DMS114 treated with DMSO at 0.1 percent for 48 hours (cell line): ENCODE results near the gene NCK2.
A peak's percentile ranks its signal among the peaks of the same experiment; 100 is the strongest.

ENCODE experiments used
- DNase-seq: peaks from one replicate; lab custom pipeline; 2025; ENCODE audit not compliant: unreplicated experiment; lab: John Stamatoyannopoulos, UW

Gene NCK2

DNA sequence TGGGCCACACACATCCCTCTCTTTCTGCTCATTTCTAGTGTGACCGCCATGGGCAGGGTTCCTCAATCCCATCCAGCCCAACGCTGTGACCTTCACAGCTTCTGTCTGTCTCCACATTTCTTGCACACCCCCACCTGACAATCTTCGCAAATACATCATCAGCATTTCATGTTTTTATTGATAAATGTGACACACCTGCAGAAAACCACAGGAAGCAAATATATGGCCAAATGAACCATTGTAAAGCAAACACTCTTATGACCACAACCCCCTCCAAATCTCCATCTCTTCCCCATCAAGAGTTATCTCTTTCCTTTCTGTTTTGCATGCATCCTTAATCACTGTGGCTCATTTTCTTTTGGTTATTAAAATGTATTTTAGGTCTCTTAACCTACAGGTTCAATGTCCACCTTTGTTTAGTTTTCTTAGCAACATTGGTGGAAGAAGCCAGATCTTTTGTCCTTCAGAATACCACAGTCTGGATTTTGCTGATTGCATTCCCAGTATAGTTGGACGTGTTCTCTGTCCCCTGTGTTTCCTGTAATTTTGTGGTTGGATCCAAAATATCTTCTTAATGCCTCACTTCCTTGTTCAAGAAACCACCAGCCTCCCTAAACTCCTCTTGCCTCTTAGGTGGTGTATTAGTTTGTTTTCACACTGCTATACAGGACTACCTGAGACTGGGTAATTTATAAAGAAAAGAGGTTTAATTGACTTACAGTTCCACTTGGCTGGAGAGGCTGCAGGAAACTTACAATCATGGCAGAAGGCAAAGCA, 9.8 kb upstream of the NCK2 start:
- no peak for DNase-seq

DNA sequence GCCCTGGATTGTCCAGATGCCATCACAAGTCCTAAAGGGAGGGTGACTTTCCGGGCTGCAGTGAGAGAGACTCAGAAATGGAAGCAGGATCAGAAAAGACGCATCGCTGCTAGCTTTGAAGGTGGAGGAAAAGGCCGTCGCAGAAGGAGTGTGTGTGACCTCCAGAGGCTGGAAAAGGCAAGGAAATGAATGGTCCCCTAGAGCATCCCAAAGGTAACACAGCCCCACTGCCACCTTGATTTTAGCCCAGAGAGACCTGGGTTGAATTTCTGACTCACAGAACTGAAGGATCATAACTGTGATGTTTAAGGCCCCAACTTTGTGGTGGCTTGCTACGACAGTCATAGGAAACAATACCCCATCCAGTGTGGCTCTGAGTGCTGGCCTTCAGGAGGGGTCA, 8.6 kb upstream of the NCK2 start:
- no peak for DNase-seq

DNA sequence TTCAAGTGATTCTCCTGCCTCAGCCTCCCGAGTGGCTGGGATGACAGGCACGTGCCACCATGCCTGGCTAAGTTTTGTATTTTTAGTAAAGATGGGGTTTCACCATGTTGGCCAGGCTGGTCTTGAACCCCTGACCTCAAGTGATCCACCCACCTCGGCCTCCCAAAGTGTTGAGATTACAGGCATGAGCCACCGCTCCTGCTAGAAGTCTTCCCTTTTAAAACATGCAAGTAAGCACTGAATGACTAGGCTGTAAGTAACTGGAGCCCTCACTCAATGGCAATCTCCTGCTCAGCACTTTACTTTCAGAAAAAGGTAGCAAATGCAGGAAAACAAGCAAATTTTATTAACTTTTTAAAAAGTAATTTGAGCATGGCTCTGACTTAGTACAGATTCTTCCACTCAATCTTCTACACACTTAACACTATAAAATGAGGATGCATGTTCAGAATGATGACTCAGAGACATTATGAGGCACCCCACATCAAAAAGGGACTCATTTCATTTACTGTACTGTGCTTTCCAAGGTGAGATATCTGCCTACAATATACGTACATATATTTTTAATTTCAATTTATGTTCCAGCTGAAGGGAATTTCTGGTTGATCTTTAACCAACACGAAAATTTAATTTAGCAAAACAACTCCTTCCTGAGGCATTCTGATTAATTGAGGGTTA, 6.6 kb upstream of the NCK2 start:
- no peak for DNase-seq

DNA sequence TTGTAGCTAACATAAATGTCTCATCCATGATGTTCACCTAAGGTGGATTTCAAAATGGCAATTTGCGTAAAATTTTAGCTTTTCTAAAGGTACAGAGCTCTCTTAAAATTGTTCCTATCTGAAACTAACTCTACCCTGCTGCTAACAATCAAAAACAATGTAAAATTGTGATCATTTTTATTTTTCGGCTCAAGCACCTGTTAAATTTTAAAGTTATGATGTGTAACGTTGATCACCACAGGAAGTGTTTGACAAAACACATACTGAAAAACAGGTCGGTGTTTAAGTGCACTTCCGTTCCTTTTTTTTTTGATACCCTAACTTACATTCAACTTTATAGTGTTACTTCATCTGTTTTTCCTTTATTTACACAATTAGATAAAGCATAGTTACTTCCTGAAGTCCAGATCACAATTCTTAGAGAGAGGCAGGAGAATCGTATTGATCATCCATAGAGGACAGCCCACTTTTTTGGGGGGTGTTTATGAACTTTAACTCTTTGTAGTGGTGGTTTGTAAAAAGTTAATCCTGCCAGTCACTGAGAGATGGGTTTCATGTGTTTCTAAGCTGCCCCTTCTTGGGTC, 6.0 kb upstream of the NCK2 start:
- no peak for DNase-seq

DNA sequence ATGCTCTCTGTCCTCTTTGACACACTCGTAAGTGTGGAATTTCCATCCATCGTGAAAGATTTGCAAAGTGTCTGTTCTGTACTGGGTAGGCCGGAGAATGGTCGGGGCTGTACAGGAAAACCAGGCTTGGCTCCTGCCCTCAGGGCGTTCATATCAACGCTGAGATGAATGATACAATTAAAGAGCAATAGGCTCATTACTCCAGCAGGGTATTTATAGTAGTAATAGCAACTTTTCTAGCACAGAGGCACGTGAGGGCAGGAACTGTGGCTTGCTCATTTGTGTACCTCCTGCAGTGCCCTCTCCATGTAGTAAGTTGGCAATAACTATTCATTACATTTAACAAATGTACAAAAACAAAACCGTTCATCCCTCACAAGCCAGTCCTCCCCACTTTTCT, 5.3 kb upstream of the NCK2 start:
- no peak for DNase-seq

DNA sequence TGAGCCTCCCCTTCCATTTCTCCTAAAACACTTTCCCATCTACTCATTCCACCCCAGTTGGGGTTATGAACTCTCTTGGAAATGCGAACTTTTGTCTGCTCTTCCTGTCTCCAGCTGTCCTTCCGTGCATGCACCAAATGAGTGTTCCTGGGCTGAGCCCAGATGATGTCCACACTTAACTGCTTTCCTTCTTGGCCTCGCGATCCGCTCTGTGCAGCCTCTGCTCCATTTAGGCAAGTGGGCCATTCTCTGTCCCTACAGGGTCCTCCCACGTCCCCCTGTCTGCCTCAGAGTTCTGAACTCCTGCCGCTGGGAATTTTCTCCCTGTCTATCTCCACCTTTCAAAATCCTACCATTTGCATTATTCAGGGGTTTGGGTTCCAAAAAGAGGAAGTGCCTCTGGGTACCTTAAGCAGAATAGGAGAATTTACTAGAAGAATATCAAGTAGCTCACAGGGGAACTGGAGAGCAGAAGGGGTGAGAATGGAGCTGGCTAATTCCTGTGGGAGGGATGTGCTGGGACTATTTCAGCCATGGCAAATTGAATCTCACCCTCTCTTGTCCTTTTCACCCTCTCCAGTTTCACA, 4.7 kb upstream of the NCK2 start:
- no peak for DNase-seq

DNA sequence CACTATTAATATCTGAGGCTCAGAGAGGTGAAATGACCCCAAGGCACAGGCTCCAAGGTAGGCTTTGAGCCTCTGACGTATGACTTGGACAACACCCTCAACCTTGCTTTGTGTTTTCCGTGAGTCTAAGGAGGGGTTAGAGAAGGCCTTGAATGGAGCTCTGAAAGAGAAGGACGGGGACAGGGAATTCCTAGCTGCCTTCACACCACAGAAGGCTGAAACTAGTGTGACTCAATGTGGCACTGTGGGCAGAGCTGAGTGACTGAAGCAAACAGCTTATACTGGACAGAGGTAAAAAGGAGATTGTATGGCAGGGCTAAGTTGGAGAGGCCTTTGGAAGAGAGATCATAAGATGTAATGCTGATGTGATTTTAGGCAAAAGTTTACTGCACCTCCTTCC, 3.5 kb upstream of the NCK2 start:
- DNase-seq = no peak

DNA sequence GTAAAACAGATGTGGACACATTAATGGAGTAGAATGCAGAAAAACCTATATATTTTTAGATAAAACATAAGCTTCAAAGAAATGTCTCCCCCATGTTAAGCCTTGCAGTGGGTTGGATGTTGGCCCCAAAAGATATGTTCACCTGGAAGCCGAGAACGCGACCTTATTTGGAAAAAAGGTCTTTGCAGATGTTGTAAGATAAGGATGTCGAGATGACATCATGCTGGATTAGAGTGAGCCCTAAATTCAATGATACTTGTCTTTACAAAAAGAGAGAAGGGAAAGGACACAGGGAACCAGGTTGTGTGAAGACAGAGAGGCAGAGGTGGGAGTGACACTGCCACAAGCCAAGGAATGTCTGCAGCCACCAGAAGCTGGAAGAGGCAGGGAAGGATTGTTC, 3.1 kb upstream of the NCK2 start:
- no peak for DNase-seq

DNA sequence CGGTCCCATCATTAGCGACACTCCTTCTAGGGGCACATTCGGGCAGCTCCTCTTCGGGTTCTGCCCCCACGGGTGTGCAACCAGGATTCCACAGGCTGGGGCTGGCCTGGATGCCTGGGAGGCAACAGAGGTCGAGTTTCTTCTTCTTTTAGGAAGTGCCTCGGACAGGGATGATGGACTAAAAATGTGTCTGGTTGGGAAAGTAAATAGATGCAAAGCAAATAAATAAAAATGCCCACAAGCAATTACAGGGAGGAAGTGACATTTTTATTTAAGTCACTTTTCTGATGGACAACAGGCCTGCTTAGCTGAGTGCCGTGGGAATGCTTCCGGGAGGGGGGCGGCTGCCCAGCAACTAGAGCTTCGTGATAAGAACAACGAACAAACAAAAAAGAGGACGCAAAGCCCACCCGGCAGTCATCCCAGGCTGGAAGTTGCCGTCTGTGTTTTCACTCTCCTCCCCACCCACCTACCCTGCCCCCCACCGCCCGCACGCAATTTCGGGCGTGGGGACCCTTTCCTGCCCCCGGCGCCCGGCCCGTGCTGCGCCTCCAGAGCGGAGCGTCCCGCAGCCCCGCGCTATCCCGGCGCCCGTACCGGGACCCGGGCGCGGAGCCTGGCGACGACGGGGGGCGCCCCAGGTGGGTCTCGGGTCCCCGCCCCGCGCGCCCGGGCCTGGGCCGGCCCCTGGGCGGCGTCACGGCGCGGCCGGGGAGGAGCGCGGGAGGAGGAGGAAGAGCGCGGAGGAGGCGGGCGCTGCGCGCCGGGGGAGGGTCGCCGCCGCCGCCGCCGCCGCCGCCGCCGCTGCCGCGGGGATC, 412 bp upstream of the NCK2 start:
- DNase-seq = peak; percentile 6

DNA sequence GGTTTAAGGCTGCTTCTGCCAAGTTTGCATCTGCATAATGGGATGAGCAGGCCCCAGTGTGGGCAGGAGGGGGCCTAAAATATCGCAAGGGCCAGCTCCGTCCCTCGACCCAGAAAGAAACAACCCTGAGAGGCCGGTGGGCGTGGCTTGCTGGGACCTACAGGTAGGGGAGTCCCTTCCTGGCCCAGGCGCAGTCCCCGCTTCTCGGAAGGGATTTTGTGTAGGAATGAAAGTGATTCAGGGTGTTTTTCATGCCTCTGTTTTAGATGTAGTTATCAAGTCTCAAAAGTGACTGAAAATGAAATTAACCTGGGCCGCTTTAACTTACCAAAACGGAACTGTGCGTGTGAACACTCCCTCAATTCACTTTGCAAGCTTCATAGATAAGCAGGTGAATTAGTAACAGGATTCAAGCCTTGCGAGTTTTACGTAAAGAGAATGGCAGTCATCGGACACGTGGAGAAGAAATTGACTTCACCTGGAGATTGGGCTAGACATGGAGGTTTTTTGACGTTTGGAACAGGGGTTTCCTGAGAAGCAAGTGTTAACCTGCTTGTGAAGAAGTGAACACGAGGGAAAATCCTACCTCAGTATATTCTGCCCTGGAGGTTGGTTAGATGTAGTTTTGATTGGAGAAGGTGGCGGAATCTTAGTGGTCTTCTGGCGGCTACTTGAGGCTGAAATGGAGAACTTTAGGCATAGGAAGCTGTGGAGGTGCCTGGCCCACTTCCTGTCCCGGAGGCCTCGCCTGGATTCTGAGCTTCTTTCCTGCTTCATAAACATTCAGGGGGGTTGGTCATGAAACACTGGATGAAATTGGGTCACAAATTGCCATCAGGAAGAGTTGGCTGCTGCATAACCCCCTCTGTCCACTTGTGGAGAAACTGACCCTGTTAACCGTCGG, 1.7 kb downstream of the NCK2 start:
- DNase-seq = no peak

DNA sequence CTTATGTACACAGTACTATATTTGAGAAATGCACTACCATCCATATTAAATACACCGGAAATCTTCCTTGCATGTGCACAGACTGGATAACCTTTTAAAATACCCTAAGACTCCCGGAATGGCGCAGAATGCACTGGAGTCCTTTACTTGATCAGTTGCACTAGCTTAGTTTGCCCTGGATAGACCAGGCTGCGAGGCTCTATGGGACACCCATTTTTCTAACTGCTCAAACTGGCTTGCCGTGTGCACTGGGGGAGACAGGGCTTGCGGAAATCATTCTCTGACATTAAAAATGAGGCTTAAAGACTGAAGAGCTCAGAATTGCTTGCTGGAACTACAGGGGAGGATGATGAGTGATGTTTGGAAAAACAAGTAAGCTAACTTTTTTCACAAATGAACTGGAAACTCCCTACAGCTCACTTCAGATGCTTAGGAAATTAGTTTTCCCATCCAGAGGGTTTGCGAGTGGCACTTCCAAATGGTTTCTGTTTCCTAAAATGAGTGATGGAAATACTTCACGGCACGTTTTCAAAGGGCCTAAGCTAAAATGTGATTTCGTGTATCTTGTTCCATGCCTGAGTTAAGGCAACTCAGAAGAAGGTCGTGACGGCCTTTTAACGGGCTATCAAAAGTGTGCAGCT, 2.7 kb downstream of the NCK2 start:
- DNase-seq = no peak

DNA sequence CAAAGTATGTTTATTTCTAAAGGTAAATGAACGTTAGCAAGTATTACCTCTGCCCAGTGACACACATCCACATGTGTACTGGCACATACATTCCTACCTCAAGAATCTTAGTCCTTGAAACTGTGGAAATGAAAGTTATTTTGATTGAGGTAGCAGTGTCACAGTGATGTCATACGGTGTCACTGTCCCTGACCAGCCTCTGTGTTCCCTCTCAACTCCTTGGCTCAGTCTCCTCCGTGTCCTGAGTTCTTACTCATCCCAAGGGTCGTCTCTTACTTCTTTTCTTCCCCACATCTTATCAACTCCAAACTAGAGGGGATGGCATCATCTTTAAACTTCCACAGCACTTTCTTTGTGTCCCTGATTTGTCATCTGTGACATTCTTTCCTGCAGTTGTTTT, 3.3 kb downstream of the NCK2 start:
- no peak for DNase-seq

DNA sequence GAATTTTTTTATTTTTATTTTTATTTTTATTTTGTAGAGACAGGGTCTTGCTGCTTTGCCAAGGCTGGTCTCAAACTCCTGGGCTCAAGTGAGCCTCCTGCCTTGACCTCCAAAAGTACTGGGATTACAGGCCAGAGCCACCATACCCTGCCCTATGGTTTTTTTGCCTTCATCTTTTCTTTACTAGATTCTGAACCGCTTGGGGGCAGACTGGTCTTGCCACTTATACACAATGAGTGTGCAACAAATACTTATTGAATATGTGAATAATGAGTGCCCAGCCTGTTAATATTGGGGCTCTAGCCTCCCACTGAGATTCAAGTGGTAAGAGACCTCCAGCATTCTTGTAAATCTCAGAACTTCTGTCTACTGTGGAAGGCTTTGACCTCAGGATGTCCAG, 3.9 kb downstream of the NCK2 start:
- DNase-seq = no peak

DNA sequence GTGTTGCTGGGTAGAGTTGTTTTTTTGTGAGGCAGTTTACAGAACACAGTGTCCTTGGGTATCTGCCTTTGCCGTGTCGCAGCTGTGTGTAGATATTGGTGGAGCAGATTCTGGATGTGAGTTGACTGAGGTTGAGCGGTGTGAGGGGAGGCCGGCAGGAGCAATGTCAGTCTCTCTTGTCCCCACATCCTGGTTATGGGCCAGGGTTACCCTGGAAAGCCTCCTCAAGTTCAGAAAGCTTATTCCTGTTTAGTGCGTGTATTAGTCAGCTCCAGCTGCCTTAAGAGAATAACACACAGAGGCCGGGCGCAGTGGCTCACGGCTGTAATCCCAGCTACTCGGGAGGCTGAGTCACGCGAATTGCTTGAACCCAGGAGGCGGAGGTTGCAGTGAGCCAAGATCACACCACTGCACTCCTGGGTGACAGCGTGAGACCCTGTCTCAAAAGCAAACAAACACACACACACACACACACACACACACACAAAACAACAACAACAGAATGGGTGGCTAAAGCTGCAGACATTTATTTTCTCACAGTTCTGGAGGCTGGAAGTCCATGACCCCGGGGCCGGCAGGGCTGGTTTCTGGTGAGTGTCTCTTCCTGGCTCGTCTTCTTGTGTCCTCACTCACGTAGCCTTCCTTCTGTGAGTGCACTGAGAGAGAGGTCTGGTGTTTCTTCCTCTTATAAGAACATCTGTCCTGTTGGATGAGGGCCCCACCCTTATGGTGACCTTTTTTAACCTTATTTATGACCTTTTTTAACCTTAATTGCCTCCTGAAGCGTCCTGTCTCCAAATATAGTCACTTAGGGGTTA, 5.1 kb downstream of the NCK2 start:
- DNase-seq = no peak

DNA sequence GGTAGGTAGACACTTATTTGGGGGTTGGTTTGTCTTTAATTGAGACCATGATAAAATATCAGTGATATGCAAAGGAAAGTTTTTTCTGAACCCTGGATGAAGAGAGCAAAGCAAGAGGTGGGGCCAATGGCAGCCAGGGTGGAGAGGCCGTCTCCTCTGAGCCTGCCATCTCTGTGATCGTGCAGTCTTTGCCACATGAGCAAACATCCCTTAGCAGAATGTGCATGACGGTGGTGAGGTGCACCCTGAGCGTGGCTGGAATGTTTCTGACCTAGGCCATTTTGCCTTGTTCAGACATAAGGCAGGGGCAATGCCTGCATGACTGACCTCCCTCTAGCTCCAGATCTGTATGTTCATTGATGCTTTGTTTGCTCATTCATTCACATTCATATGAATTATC, 6.0 kb downstream of the NCK2 start:
- DNase-seq = no peak

DNA sequence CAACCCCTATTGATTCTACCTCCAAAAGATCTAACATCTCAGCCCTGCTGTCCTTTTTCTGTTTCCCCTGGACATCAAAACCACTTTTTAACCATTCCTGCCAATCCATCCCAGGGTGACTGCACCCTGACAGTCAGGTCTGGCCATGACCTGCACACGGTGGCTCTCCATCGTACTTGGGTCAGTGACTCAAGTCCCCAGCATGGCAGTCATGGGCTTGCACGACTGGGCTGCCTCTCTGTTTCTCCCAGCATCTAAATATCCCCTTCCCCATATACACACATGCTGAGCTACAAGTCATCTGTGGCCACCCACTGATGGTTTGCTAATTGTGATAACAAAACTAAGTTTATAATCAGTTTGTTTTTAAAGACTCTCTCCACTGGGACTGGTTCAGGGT, 6.6 kb downstream of the NCK2 start:
- no peak for DNase-seq

DNA sequence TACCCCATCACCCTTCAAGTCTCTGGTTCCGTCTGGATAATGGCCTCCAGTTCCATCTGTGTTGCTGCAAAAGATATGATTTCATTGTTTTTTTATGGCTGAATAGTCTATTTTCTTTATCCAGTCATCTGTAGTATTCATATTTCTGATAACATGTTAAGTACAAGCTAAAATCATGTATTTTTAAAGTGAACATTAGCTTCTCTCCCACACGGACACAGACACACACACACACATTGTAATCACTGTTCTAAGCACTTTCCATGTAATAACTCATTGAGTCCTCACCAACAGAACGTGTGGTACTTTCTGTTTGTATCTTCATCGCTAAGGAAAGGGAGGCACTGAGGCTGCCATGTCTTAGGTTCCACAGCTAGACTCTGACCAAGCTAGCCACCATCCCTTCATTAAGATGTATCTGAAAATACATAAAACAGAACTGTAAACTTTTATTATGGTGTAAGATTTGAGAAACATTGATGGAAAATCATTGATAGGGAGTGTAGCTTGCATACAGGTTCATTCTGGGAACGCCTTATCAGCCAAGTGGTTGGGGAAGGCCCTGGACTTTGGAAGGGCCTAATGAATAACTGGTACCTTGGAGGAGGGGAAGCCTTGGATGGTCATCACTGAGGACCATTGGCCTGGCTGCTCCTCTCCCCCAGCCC, 8.1 kb downstream of the NCK2 start:
- no peak for DNase-seq

DNA sequence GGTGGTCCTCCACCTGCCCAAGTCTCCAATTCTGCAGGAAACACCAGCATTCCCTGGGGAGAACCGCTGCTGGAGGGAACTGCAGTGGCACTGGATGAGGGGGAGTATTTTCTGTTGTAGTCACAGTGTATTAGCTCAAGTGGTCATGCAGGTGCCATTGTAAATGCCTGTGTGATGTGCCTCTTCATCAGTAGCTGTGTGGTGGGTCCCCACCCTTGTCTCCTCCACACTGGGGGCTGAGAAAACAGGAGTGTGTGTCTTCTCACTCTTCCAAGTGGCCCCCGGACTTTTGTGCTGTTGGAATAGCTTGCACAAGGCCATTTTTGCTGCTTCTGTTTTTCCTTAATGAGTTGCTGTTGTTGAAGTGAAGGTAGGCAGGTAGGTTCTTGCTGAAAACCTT, 8.7 kb downstream of the NCK2 start:
- no peak for DNase-seq
